AG04450 (cell line): ENCODE data around the gene CLMN. TPM values are rescaled to one million over a fixed set of nuclear protein-coding genes. Genes with fewer than 3 reads are reported as not detected.

ENCODE experiments used
- CTCF ChIA-PET: fragments of 300-600, 350-600 bp; formaldehyde crosslinking; extraction: SDS; loops from one replicate; lab custom pipeline; 2022; ENCODE audit warnings: antibody characterized with exemption, inconsistent platforms; lab: Charles Lee
- POLR2A ChIA-PET: fragments of 350-600 bp; formaldehyde crosslinking; extraction: SDS; loops from one replicate; lab custom pipeline; 2021; ENCODE audit warnings: antibody characterized with exemption, inconsistent platforms; lab: Yijun Ruan, JAX
- DNase-seq: peaks from one replicate; pipeline ENCODE4 v3.0.0-alpha.2; 2011; ENCODE audit warnings: low read depth, low spot score
- H3K27ac ChIP-seq: one replicate; pipeline ENCODE4 v1.5.1; 2012; ENCODE audit warnings: low read depth, low read length, control low read depth
- H3K27me3 ChIP-seq: one replicate; pipeline ENCODE4 v1.6.0; 2012; ENCODE audit warnings: low read length; ENCODE audit not compliant: control insufficient read depth, insufficient read depth
- H3K4me3 ChIP-seq: 2 replicates; pipeline ENCODE4 v1.5.1; 2011; ENCODE audit warnings: mild to moderate bottlenecking, low read depth, low read length, control low read depth
- H3K9me3 ChIP-seq: 2 replicates; pipeline ENCODE4 v1.5.1; 2012; ENCODE audit warnings: low read length; ENCODE audit not compliant: control insufficient read depth, insufficient read depth
- polyA plus RNA-seq: library from polyadenylated mRNA; depleted of rRNA; stranded (reverse); fragments of >200 nt; gene quantifications from 2 replicates; pipeline ENCODE4 v1.2.3, GENCODE V29; 2011
- TF ChIP-seq, protein P1 (sequence below): IDR thresholded peaks from 2 replicates; pipeline ENCODE4 v1.5.1; 2011; ENCODE audit warnings: low read depth, low read length, control low read depth, inconsistent platforms

Gene CLMN
- polyA plus RNA-seq, 1 experiment, result 0.09 TPM

DNA sequence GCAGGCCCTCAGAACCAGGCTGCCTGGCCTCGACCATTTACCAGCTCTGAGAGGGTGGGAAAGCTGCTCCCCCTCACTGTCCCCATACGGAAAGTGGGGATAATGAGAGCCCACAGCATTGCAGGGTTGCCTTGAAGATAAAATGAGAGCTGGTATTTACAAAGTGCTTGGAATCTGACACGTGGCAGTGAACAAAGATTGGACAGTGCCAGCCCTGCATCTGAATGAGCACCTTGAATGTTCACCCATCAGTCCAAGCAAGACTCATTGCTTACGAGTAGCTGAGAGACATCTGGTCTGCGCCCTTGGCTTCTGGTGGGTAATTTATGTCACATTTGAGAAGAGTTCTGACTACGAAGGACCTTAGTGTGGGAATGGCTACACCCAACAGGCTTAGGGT is 67.5 kb downstream of the CLMN start:
- TF ChIP-seq, protein P1, sequence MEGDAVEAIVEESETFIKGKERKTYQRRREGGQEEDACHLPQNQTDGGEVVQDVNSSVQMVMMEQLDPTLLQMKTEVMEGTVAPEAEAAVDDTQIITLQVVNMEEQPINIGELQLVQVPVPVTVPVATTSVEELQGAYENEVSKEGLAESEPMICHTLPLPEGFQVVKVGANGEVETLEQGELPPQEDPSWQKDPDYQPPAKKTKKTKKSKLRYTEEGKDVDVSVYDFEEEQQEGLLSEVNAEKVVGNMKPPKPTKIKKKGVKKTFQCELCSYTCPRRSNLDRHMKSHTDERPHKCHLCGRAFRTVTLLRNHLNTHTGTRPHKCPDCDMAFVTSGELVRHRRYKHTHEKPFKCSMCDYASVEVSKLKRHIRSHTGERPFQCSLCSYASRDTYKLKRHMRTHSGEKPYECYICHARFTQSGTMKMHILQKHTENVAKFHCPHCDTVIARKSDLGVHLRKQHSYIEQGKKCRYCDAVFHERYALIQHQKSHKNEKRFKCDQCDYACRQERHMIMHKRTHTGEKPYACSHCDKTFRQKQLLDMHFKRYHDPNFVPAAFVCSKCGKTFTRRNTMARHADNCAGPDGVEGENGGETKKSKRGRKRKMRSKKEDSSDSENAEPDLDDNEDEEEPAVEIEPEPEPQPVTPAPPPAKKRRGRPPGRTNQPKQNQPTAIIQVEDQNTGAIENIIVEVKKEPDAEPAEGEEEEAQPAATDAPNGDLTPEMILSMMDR, result no peak
- no peak overlapping the region for H3K4me3 ChIP-seq
- H3K9me3 ChIP-seq, result no peaks in the 10 kb centered on the region; the same call in 1 of the 2 replicates
- no peaks in the 10 kb centered on the region for H3K27me3 ChIP-seq
- no peak for DNase-seq
- ChIA-PET POLR2A (no interaction called here), CTCF (no interaction called here)
- no peak overlapping the region for H3K27ac ChIP-seq

DNA sequence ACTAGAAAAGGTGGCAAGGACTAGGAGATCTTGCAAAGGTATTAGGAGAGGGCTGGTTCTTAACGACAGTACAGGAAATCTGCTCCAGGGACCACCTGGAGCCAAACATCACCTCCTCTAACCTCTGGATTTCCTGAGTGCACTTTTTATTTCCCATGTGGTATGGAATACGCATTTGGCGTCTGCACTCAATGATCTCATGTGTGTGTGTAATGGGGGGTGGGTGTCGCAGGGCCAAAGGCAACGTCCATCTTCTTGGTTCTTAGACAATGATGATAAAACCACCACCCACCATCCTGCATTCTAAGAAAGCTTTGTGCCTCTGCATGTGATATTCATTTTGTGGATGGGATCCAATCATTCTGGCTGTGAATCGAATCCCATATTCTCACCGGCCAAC is 68.8 kb downstream of the CLMN start:
- Histone ChIP-seq H3K27ac (no peak overlapping the region), H3K27me3 (no peaks in the 10 kb centered on the region), H3K9me3 (no peaks in the 10 kb centered on the region; the same call in 1 of the 2 replicates), H3K4me3 (no peak overlapping the region)
- ChIA-PET POLR2A (no interaction called here), CTCF (no interaction called here)
- no peak for DNase-seq
- TF ChIP-seq, protein P1, result no peak

DNA sequence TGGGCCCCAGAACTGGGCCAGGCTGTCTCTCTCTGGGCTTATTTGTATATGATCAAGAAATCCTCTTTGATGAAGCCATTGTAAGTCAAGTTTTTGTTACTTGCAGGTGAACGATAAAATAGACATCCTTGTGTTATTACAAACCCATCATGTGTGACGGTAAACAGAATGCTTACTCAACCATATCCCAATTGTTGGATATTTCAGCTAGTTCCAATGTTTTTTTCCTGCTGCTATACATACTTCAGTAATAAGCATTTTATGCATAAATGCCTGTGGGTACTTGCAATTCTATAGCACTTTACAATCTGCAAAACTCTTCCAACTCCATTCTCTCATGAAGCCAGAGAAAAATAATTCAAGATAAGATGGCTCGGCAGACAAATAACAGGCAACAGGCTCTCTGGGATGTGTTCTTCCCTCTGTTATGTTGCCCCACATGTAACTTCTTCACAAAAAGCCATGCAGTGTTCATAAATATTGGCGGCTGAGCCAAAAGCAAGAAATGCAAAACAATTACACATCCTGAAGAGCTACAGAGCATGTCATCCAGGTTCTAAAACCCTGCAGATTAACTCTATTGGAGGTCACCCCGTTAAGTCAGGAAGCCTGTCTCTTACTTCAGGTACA is 69.5 kb downstream of the CLMN start:
- Histone ChIP-seq H3K27me3 (no peaks in the 10 kb centered on the region), H3K9me3 (no peaks in the 10 kb centered on the region; the same call in 1 of the 2 replicates)

DNA sequence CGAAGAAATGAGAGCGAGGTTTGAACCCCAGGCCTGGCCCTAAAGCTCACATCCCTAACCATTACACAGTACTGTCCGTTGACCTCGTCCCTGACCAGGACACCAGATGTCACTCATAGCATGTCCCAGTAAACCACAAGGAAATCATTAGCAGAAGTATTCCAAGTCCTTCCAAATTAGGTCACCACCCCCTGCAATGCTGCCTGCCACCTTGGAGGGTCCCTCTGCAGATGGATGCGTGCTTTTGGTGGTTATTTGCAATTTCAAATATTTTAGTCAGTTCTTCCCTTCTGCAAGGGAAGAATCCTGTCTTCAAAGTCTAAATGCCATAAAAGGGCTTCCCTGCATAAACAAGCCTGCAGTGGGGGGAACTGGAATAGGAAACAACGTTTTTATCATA is 71.3 kb downstream of the CLMN start:
- Histone ChIP-seq H3K27me3 (no peaks in the 10 kb centered on the region), H3K9me3 (no peaks in the 10 kb centered on the region), H3K27ac (no peak overlapping the region), H3K4me3 (no peak overlapping the region)
- CTCF ChIA-PET, result no interaction called here
- TF ChIP-seq, protein P1, result no peak
- POLR2A ChIA-PET, result no interaction called here
- no peak for DNase-seq

More for the DNA sequence above, 69.5 kb downstream of the CLMN start:
- CTCF ChIA-PET, result no interaction called here
- TF ChIP-seq, protein P1, result no peak
- DNase-seq, result no peak
- H3K27ac ChIP-seq, result no peak overlapping the region
- POLR2A ChIA-PET, result no interaction called here
- H3K4me3 ChIP-seq, result no peak overlapping the region

DNA sequence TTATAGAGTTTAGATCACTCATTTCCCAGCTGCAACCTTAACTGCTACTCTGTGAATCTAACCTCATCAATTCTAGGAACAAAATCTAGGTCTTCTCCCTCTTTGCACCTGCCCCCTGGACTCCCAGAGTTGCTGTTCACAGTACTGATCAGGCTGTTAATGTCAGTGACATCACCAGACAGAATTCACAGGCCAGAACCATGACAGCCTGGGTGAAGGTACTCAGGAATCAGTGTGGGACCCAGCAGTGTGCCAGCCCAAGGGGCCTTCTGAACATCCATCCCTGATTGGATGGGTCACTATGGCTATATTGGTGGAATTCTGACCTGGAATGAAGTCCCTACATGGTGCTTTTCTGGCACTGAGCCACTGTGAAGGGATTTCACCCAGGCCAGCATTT is 72.8 kb downstream of the CLMN start:
- ChIA-PET POLR2A (no interaction called here), CTCF (no interaction called here)
- DNase-seq, result no peak
- H3K4me3 ChIP-seq, result no peak overlapping the region
- no peaks in the 10 kb centered on the region for H3K9me3 ChIP-seq
- no peaks in the 10 kb centered on the region for H3K27me3 ChIP-seq
- no peak overlapping the region for H3K27ac ChIP-seq
- TF ChIP-seq, protein P1, result no peak
